AML-193 (cell line): ENCODE measurements around the gene CNTN6.
A peak's percentile ranks its signal among the peaks of the same experiment; 100 is the strongest.

Source experiments
- DNase-seq, 2 experiments: peaks; one replicate each; lab custom pipeline; 2025; lab: John Stamatoyannopoulos, UW

The CNTN6 gene

DNA sequence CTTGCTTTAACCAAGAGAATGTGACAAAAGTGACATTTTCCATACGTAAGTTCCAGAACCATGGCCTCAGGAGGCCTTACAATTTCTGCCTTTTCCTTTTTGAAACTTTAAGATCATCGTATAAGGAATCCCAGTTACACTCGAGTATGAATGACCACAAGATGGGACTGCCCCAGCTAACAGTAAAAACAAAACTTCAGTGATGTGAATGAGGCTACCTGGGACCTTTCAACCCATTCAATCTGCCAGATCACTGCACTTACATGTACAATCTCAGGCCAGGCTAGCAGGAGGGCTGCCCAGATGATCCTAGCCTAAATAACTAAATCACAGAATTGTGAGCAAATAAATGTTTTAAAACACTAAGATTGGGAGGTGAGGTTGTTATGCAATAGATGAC, 328.8 kb downstream of the CNTN6 start:
- DNase-seq = no peak

DNA sequence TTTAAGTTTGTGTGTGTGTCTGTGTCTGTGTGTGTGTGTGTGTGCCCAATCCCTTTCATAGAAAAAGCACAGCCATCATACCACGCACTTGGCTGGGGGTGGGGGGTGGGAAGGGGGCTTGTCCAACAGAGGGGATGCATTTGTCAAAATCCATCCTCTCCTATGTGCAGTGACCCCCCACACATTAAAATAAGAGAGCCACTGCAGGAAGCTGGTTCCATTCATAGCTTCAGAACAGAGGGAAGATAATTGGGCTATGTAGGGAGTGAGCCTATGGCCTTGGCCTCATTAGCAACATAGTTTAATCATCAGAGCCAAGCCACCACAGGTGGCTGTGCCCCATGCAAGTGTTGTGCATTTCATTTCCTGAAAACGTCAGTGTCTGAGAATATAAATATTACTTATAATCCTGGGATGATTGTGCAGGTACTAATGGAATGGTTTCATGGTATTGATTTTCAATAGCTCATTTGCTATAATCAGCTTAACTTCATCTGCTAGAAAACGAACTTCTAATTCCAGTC, 330.8 kb downstream of the CNTN6 start:
- no peak for DNase-seq

DNA sequence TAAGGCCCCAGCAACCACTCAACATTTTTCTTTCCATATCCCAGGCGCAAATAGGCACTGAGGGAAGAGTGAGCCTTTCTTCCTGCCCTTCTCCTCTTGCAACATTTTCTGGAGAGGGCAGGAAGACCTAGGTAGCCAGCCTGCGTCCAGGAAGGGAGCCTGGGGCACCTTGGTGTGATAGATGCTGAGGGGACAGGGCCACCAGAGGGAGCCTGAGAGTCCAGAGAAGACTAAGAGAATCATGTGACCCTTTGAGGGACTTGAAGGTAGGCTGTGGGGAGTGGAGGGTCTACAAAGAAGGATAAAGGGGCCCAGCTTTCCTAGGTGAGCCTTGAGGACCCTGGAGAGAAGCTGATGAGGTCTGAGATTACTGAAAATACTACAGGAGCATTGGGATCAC, 346.6 kb downstream of the CNTN6 start:
- peak; percentile 21 to 41 for DNase-seq

DNA sequence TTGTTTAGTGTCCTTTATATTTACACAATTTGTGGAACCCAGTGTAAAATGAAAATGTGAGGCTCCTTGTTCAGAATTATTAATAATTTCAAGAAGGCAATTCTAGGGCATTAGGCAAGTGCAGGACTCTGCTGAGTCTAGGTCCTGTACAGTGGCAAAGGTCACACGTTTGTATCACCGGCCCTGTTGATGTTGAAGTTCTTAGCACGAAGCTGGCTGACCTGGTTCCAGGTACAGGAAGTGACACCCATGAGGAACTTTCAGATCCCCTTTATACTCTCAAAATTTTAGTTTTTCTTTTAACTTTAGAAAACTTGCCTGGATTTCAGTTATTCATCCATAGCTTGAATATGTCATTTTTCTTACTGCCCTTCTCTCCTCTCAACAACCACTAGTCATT, 349.4 kb downstream of the CNTN6 start:
- no peak for DNase-seq

DNA sequence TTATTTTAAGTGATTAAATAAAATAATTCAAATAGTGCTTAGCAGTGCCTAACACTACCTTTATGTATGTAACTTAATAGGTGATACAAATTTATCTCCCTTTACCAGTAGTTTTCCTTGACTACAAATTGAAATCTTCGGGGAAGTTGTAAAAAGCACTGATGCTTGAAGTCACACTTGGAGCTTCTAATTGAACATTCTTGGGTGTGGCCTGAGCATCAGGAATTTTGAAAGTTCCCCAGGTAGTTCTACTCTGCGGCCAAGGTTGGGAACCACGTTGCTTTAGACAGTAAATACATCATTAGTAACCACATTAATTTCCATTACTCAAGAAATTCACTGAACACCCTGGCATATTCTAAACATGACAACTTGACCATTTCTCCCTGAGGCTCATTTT, 351.4 kb downstream of the CNTN6 start:
- DNase-seq = no peak

DNA sequence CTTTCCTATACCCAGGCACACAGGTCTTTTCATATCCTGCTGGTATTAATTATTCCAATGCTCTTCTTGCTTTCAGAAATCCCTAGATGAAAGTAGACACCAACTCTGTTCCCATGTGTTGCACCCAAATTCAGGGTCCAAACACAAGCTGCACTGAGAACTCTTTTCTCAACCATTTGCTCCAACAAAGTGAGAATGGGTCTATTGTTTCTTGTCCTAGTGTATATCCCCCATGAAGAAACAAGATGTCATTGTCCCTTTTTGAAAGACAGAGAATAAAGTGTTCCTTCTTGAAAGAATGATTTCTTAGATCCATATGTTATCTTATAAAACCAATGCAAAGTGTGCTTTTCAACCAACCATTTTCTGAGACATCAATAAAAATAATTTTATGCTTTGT, 353.7 kb downstream of the CNTN6 start:
- no peak for DNase-seq

DNA sequence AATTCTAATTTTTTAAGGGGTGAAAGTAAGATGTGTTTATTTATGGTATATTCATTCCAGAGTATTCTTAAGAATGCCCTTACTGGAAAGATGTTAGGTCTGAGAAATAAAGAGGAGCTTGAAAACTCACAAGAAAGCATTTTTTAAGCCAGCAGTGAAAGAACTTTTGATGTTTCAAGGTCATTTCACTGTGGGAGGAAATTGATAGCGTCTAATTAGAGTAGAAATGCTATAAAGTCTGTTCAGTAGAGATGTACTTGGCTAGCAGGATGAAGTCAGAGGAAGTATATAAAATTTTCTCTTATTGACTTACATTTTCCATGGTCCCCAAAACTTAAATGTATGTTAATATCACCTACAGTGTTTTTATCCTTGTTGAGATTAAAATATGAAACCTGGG, 354.6 kb downstream of the CNTN6 start:
- DNase-seq = no peak

DNA sequence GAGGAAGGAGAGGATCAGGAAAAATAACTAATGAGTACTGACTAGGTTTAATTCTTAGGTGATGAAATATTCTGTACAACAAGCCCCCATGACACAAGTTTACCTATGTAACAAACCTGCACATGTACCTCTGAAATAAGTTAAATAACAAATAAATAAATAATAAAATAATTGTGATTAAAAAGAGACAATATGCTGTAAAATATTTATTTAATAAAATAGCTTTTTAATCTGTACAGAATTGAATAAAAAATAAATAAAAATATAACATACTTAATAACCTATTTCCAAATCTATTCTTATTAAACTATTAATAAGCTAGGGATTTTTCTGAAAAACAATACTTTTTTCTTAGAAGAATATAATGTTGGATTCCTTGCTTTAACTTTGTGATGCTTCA, 355.6 kb downstream of the CNTN6 start:
- DNase-seq = no peak
